ENCODE data around the gene PMVK.

The PMVK gene

DNA sequence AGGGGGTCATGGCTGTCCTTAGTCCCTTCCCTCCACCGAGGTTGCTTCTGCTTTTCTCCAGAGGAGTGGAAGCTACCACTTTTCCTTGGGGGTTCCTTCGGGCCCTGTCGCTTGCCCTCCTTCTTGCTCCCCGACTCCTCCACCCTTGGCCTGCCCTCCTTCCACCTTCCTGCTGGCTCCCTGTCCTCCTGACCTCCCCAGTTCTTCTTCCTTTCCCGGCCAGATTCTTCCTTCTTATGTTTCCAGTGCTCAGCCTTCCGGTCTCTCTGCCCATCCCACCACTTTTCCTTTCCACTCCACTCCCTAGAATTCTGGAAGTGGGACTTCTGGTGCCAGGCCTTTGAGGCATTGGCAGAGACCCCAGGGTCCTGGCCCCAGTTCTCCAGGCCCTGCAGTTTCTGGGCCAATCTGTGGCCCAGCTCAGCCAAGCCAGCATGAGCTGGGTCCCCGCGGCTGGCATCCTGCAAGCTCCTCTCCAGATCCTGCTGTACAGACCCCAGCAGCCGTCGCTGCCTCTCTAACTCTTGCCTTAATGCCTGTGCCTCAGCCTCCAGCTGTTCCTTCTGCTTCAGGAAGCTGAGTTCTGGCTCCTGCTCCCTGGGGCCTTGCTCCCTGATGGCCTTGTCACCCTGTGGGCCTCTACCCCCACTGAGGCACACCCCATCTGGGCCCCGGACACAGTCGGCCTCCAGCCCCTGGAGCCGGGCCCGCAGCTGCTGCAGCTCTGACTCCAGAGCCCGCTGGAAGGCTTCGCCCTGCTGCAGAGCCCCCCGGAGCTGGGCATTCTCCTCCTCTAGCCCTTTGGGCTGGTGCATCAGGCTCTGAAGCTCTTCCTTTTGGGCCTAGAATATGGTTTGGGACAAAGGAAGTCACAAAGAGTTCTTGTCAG is 9.7 kb upstream of the PMVK start:
- DNase-seq: no peak

DNA sequence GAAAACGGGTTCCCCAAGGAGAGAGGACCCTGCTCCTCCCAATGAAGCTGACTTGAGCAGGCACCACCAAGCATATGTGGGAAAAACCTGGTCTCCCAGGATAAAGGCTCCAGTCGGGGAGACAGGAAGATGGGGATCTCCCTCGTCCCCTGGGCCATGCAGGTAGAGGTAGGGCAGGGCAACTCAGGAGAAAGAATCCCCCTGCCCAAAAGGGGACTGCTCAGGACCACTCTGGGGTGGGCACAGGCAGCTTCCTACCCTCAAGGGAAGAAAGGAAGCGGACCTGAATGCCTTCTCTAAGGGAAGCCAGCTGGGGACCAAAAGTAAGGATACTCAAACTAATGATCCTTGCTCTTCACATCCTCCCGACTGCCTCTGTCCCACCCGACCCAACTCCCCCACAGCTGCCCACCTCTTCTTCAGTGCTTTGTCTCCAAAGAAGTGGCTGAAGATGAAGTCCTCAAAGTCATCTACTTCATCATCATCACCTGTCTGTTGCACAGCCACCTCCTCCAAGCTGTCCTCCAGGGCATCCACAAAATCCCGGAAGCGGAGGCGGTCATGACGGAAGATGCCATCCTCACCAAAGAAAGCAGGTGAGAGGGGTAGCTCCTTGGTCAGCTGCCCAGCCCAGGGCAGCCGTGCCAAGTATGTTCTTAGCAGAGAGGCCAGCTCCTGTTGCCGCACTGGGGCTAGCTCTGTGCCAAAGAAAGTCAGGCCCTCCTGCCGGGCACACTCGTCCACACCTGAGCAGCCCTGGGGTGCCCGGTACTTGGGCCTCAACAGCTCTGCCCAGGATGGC is 8.8 kb upstream of the PMVK start:
- no peak for DNase-seq

DNA sequence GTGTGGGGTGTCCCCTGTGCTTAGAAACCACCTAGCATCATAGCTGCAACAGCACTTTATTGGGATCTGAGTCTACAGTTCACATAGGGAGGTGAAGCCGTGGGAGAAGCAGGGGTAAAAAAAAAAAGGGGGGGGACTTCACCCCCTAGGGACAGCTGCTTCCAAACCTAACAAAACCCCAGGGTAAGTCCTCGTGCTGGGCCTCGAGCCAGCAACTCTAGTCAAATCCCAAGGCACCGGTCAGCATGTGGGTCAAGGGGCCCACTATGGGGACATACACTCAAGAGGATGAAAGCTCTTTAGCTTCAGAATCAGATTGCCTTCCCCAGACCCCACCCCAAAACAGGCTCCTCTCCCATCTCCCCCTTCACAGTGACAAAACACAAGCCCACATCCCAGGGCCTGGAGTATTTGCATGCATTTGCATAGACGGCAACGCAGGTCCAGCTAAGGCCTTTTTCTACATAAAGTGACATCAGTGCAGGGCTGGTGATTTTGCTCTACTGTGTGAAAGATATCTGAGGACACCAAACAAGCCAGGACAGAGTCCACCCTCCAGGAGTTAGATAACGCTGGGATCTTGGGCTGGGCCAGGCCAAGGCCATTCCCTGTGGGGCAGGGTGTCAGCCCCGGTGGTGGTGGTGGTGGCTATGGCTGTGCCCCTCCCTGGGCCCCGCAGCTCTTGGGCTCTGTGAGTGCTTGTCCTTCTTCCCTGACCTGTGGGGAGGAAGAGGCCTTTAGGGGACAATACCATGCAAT is 8.1 kb upstream of the PMVK start:
- no peak for DNase-seq

DNA sequence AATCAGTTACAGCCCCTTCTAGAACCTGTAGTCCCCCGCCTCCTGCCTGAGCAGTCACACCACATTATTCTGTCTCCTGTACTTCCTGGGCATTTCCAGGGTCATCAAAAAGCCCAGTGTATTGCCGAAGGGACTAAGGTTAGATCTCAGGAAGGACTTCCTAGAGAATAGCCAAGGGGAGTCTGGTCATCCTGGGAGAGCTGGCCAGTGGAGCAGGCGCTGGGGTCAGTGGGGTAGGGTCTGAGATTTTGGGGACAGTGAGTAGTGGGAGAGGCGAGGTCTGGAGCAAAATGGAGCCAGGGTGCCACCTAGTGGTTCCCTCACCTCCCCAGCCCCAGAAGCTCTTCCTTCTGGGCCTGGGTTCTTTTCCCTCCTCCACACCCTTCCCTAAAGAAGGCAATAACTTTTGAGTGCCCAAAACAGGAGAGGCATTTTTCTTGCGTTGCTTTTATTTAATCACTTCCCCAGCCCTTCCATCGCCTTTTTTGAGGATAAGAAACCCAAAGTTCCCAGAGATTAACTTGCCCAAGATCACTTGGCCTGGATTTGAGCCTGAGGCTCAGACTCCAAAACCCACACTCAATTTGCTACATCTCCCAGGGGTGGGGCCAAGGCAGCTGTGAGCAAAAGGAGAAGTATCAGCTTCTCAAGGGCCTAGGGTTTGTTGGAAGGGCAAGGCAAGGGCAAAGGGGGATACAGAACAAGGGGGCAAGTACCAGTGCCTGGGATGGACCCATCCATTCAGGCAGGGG is 7.3 kb upstream of the PMVK start:
- no peak for DNase-seq

DNA sequence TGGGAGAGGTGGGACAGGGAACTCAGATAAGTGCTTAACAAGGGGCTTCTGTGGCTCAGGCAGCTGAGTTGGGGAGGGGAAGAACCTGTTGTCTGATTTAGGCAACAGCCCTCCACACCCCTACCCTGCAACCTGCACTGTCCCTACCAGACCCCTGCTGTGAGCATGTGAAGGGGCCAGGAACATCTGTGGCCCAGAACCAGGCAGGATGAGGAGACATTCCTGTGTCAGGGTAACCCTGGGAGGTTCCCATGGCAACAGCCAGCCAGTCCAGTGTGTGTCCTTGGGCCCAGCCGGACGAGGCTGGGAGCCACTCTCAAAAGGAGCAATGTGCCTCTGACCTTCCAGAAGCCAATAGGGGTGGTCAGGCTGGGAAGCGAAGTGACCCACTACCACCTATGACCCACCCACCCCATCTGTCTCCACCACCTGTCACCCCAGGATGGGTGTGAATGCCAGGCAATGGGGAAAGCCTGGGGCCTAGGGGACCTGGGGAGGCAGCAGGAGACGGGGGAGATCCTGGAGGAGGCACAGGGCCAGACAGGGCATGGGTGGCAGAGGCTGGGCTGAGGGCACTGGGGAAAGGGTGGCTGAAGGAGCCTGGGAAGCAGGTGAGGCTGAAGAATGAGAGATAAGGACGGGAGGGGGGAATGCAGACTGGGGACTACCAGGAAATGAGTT is 5.0 kb upstream of the PMVK start:
- no peak for DNase-seq

DNA sequence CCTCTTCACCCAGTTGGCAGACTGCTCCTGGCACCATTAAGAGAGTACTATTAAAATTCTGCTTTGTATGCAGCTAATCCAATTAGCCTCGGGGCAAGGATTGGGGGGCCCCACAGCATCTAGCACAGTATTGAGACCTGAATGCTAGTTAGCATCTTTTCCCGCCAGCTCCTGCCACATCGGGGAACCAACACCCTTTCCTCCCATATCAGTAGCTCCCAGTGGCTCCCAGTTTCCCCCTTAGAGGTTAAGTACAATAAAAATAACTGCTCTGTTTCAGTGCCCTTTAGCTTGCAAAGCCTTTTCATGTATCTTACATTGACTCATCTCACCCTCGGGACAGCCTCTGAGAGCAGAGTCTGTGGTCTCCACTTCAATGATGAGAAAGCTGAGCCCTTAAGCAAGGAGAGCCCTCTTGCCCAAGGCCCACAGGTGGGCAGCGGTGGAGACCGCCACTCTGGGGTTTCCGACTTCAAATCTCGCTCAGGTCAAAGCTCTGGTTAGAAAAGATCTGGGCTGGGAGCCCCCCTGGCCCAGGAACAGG is 4.2 kb upstream of the PMVK start:
- no peak for DNase-seq

DNA sequence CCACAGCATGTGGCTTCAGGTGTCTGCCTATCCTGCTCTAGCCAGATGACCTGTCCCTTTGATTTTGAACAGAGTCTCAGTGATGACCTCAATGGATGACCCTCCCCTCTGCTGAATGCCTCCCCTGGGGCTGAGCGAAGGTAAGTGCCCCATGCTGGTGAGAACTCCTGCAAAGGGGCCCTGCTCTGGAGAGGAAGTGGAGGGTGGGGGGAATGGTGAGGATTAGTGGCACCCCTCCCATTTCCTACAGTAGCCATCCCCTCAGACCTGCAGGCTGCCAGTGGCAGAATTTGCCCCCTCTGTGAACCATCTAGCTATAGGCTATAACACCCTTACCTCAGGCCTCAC is 3.7 kb upstream of the PMVK start:
- DNase-seq: no peak

DNA sequence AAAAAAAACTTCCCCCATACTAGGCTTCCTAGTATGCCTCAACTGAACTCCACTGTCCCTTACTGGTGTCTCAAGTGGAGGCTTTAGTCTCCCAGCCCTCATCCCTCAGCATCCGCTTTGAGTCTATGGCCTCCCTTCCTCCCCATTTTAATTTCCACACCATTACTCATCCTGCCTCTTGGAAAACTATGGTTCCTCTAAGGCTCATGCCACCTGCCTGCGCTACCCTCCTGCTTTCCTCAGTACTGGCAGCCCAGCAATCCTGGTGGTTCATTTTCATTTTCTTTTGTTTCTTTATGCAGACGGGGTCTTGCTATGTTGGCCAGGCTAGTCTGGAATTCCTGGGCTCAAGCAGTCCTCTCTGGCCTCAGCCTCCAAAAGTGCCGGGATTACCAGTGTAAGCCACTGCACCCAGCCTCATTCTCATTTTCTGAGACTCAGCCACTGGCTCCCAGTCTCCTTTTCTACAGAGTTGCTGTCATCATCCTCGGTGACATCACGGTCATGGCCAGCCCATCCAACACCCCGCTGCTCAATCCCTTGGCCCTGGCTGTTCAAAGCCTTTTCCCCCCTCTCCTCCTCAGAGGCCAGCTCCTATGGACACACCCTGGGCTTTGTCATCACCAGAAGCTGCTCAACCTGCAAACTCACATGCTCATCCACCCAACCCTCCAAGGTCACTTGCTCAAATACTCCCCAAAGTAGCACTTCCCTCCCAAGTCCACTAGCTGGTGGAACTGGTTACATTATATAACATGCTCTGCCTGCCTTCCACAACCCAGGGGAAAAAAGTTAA is 2.3 kb upstream of the PMVK start:
- DNase-seq: no peak

DNA sequence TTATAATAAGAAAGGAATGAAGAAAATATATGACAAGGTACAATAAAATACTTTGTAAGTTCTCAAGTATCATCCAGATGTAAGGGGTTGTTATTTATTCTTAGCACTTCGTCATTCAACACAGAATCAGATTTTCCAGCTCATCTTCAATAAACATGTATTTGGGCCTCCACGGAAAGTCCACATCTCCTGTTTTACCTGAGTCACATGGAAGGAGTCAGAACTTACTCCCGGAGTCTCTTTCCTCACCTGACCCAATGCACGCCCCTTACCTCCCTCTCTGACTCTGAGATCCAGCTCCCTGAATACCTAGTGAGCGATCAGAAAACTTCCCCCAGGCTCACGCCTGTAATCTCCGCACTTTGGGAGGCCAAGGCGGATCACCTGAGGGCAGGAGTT is 1.5 kb upstream of the PMVK start:
- DNase-seq: no peak

DNA sequence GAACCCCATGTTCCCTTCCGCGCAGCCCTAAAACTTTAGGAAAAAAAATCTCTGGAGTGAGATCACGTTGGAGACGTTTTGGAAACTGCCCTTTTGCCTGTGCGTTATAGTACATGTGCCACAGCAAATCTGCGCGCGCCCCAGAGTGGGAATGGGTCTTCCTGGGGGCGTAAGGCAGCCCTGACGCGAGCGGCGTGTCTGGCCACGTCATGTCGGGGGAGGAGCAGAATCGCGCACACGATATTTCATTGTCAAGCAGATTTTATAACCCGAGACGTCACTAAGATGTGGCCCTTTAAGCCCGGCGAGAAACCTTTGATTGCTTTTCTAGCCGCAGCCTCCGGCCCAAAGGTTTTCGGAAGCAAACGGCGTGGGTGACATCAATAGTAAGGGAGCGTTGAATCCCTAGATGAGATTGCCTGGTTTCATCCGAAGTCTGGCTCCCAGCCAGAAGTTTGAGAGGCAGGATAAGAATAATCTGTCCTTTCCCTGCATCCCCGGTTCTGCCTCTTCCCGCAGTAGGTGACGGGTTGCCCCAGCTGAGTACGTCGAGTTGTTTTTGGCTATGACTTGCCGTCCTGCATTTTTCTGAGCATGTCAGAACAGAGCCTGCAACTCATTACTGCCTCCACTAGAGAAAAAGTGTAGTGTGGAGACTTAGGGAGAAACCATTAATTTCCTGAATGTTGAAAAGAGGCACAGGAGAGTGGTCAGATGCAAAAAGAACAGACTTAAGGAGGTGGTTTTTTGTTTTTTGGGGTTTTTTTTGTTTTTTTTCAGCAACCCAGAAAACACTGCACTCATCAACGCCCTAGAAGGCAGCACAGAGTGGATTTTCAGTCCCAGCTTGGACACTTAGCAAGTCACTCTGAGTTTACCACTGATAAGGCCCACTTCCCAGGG is 817 bp upstream of the PMVK start:
- peak; percentile 92 for DNase-seq

DNA sequence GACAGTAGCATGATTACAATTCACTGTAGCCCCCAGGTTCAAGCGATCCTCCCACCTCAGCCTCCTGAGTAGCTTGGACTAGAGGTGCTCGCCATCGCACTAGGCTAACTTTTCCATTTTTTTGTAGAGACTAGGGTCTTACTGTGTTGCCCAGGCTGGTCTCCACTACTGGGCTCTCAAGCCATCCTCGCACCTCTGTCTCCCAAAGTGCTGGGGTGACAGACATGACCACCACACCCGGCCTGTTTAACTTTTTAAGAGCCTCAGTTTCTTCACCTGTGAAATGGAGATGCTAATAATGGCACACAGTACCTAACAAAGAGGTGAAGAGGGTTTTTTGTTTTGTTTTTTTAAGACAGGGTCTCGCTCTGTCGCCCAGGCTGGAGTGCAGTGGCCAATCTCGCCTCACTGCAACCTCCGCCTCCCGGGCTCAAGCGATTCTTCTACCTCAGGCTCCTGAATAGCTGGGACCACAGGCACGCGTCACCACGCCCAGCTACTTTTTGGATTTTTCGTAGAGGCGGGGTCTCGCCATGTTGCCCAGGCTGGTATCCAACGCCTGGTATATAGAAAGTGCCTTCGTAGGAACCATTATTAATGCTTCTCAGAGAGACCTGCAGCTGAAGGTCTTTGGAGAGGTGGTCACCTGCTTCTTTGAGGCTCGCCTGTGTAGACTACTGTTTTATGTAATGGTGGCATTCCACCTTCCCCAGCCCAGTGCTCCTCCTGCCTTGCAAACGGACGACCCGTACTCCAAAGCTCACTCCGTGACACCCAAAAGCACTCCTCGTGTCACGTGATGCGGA is 567 bp downstream of the PMVK start:
- no peak for DNase-seq

DNA sequence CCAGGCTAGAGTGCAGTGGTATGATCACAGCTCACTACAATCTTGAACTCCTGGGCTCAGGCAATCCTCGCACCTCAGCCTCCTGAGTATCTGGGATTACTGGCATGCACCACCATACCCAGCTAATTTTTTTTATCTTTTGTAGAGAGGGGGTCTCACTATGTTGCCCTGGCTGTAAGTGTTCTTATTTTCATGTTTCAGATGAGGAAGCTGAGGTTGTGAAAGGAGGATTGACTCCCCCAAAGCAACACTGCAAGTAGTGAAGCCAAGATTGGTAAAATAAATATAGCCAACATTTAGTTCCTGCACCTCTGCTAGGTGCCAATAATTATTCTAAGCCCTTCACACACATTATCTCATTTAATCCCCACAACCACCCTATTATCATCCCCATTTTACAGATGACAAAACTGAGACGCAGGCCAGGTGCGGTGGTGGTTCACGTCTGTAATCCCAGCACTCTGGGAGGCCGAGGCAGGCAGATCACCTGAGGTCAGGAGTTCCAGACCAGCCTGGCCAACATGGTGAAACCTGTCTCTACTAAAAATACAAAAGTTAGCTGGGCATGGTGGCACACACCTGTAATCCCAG is 2.1 kb downstream of the PMVK start:
- no peak for DNase-seq

DNA sequence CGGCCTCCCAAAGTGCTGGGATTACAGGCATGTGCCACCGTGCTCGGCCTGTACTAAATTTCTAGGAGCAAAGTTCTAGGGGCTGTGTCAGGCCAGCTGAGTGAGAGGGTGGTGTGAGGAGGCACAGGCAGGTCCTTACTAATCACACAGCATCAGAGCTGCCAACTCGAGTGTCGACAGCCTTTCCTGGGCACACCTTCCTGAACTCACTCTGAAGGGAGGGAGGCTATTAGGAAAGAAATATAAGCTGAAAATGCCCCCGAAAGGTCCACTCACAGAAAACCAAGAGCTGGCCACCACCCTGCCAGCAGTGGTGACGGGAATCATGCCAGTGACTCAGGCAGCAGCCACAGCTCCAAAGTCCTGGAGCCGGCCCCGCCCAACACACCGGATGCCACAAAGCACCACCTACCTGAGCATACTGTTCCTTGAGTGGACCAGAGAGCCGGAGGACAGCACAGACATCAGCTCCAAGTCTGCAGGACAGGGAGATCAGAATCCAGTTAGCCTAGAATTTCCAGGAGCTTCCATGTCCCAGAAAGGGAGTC is 4.5 kb downstream of the PMVK start:
- no peak for DNase-seq

DNA sequence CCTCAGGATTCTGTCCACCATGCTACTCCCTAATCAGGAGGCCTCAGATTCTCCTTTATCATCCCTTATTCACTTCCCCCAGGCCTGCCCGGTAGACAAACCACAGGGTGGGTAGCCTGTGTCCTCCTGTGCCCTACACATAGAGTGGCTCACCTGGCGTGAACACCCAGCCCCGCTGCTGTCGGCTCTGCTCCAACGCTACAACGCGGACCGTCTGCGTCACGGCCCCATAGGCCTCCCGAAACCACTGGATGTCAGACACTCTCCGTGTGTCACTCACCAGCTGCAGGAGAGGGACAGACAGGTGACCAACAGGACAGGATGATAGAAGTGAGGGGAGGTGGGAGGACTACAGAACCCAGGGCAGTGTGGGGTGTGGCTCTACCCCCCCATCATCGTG is 10.3 kb downstream of the PMVK start:
- DNase-seq: no peak

DNA sequence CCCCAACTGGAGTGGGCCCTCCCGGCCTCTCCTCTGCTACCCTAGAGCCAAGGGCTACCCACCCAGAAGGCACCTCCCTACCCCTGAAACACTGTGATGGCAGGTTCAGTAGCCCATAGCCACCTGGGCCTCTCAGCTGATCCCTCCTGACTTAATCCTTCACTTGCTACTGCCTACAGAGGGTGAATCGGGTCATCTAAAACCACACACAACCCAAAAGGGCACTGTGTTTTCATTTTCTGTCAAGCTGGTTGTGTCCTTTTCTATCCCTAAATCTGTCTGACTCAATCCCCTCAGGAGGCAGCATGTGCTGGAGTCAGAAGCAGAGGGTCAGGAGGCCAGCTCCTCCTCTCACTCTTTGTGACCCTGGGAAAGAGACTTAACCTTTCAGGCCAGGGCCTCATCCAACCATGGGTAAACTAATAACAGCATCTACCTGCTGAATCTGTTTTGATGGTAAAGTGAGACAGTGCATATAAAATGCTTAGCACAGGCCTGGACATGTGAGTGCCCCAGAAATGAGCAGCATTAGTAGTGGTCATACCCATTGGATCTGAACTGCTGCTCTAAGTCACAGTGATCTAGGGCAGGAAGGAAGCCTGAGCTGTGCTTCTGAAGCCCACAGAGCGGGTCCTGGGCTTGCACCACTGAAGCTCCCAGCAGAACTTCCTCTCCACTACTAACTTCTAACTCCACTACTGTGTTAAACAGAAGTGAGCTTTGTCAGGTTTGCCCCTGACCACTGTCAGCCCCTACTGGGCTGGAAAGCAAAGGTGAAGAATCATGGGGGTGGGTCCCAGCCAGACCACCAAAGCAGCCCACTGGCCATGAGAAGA is 11.0 kb downstream of the PMVK start:
- no peak for DNase-seq

DNA sequence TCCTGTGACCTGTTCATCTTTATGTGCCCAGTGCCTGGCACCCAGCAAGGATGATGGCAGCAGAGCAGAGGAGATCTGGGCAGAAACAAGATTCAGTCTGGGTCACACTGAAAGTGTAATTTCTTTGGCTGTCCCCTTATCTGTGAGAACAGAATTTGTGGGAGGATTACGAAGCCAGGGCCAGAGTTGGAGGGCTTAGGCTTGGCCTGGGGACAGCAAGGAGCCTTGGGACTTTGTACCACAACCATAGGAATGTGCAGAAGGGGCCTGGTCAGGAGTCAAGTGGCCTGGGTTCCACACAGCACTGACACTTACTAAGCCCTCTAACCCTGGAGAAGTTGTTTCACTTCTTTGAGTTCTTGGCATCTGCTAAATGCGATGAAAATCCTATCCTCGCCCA is 12.8 kb downstream of the PMVK start:
- no peak for DNase-seq

DNA sequence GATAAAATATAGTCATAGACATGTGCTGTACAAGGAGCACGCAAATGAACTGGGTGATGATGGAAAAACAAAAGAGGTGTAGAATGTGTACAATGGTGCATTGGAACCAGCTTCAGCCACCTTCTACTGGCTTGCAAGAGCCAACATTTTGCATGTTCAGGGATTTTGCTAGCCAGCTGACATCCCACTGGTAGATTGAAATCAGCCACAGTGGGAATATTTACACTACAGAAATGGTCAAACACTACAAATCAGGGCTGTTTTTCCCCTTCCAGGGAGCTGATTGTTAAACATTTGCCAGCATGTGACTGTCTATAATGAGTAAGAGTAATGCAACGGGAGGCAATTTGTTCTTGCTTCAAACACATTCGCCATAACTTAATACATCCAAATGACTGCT is 23.2 kb downstream of the PMVK start:
- no peak for DNase-seq

Measured in CD4-positive, alpha-beta T cell treated with Interleukin-15 for 1 hour (primary cell).